HG02884 (cell line): ENCODE measurements around the gene PTGFRN.

Experiments
- ATAC-seq: cut with Tn5 transposase; IDR thresholded peaks from one replicate; pipeline ENCODE4 v1.9.1; 2021; ENCODE audit warnings: mild to moderate bottlenecking, moderate library complexity; ENCODE audit not compliant: unreplicated experiment

The PTGFRN gene

GRCh38 chr1:116991918-116992317 is 82.2 kb downstream of the PTGFRN start:
- ATAC-seq: no peak

GRCh38 chr1:116993286-116993685 is 83.6 kb downstream of the PTGFRN start:
- ATAC-seq: no peak

GRCh38 chr1:116994411-116994810 is 84.7 kb downstream of the PTGFRN start:
- no peak for ATAC-seq

- ATAC-seq: no peak
Measured at GRCh38 chr1:116997066-116997465, 87.3 kb downstream of the PTGFRN start.

- ATAC-seq: no peak
Measured at GRCh38 chr1:116997636-116998035, 87.9 kb downstream of the PTGFRN start.

GRCh38 chr1:116999596-116999995 is 89.9 kb downstream of the PTGFRN start:
- ATAC-seq: no peak

- ATAC-seq: no peak
Measured at GRCh38 chr1:117000142-117000541, 90.4 kb downstream of the PTGFRN start.

- ATAC-seq: peak; percentile 92
Measured at GRCh38 chr1:117001254-117001927, 91.7 kb downstream of the PTGFRN start, which contains the start of gene CD101. Gene CD101 (plus strand): TSS chr1:117001760. CDS start chr1:117001818, 58 bp downstream.

- ATAC-seq: no peak
Measured at GRCh38 chr1:117003223-117003875, 93.6 kb downstream of the PTGFRN start.

GRCh38 chr1:117007719-117008013 is 98.0 kb downstream of the PTGFRN start:
- ATAC-seq: no peak

GRCh38 chr1:117008656-117009055 is 98.9 kb downstream of the PTGFRN start:
- ATAC-seq: no peak

GRCh38 chr1:117009132-117009531 is 99.4 kb downstream of the PTGFRN start:
- ATAC-seq: no peak

- no peak for ATAC-seq
Measured at GRCh38 chr1:117010310-117010969, 100.7 kb downstream of the PTGFRN start.

GRCh38 chr1:117011334-117011733 is 101.6 kb downstream of the PTGFRN start:
- no peak for ATAC-seq

- no peak for ATAC-seq
Measured at GRCh38 chr1:117013309-117013858, 103.7 kb downstream of the PTGFRN start.

GRCh38 chr1:117014209-117014608 is 104.5 kb downstream of the PTGFRN start:
- no peak for ATAC-seq

- no peak for ATAC-seq
Measured at GRCh38 chr1:117015724-117016123, 106.0 kb downstream of the PTGFRN start.

GRCh38 chr1:117017062-117017461 is 107.3 kb downstream of the PTGFRN start:
- peak; percentile 20 for ATAC-seq

GRCh38 chr1:117017648-117018047 is 107.9 kb downstream of the PTGFRN start:
- ATAC-seq: peak; percentile 91

GRCh38 chr1:117020526-117021156 is 110.9 kb downstream of the PTGFRN start:
- ATAC-seq: no peak

GRCh38 chr1:117022114-117022513 is 112.4 kb downstream of the PTGFRN start:
- no peak for ATAC-seq
